ENCODE results near the gene SIPA1L2.
"Not testable (repeated sequence)": the region's sequence is repeated elsewhere in the genome, so short reads cannot be mapped to it uniquely, and the experiment has no call there.

DNA sequence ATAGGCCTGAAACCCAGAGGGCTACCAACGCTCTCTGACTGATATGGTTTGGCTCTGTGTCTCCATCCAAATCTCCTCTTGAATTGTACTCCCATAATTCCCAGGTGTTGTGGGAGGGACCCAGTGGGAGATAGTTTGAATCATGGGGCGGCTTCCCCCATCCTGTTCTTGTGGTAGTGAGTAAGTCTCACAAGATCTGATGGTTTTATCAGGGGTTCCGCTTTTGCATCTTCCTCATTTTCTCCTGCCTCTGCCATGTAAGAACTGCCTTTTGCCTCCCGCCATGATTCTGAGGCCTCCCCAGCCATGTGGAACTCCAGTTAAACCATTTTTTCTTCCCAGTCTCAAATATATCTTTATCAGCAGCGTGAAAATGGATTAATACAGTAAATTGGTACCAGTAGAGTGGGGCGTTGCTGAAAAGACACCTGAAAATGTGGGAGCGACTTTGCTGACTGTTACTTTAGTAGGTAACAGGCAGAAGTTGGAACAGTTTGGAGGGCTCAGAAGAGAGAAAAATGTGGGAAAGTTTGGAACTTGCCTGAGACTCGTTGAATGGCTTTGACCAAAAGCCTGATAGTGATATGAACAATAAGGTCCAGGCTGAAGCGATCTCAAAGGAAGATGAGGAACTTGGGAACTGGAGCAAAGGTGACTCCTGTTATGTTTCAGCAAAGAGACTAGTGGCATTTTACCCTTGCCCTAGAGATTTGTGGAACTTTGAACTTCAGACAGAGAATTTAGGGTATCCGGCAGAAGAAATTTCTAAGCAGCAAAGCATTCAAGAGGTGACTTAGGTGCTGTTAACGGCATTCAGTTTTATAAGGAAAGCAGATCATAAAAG lies 18.8 kb downstream of the SIPA1L2 start:
- TF ChIP-seq FOXM1 (IDR thresholded peaks at IDR 0.05; ENCODE audit: borderline replicate concordance); FOXA1 (IDR thresholded peaks at IDR 0.05); SP1 (IDR thresholded peaks at IDR 0.05): not testable (repeated sequence)

Data from HEK293T (cell line).